Panc1 (cell line): ENCODE data around the gene B4GALT6.

Experiments
- POLR2AphosphoS5 ChIP-seq: IDR thresholded peaks from 2 replicates; pipeline ENCODE4 v1.6.1; 2012; ENCODE audit warnings: mild to moderate bottlenecking, low read depth, low read length, moderate library complexity
- TF ChIP-seq, protein P1 (sequence below): fragments of 450-650 bp; IDR thresholded peaks from 2 replicates; pipeline ENCODE4 v1.5.1; 2017; ENCODE audit warnings: mild to moderate bottlenecking
- TF ChIP-seq, protein P2 (sequence below), 2 experiments: IDR thresholded peaks; 2 replicates each; pipeline ENCODE4 v1.6.1; 2011 to 2012; ENCODE audit warnings: low read depth in 2 of 2, control low read depth in 1 of 2, low read length in 1 of 2, mild to moderate bottlenecking in 1 of 2, moderate library complexity in 1 of 2; ENCODE audit not compliant: insufficient read depth in 1 of 2

DNA sequence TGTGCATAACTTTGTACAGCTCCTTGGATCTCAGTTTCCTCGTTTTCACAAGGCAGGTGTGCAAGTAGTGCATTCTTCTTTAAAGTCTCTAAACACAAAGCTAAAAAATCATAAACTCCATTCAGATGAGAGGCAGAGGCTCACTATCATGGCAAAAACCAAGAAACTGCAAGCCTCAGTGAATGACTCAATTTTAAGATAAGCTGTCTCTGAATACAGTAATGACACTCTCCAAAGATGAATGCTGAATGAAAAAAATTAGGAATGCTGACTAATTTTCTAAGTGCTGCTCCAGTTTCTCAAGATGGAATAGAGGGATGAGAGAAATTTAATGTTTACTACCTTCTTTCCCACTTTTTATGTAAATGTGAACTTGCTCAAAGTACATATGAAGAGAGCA is 17.2 kb downstream of the B4GALT6 start:
- TF ChIP-seq, protein P1, sequence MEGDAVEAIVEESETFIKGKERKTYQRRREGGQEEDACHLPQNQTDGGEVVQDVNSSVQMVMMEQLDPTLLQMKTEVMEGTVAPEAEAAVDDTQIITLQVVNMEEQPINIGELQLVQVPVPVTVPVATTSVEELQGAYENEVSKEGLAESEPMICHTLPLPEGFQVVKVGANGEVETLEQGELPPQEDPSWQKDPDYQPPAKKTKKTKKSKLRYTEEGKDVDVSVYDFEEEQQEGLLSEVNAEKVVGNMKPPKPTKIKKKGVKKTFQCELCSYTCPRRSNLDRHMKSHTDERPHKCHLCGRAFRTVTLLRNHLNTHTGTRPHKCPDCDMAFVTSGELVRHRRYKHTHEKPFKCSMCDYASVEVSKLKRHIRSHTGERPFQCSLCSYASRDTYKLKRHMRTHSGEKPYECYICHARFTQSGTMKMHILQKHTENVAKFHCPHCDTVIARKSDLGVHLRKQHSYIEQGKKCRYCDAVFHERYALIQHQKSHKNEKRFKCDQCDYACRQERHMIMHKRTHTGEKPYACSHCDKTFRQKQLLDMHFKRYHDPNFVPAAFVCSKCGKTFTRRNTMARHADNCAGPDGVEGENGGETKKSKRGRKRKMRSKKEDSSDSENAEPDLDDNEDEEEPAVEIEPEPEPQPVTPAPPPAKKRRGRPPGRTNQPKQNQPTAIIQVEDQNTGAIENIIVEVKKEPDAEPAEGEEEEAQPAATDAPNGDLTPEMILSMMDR = no peak
- TF ChIP-seq, protein P2, sequence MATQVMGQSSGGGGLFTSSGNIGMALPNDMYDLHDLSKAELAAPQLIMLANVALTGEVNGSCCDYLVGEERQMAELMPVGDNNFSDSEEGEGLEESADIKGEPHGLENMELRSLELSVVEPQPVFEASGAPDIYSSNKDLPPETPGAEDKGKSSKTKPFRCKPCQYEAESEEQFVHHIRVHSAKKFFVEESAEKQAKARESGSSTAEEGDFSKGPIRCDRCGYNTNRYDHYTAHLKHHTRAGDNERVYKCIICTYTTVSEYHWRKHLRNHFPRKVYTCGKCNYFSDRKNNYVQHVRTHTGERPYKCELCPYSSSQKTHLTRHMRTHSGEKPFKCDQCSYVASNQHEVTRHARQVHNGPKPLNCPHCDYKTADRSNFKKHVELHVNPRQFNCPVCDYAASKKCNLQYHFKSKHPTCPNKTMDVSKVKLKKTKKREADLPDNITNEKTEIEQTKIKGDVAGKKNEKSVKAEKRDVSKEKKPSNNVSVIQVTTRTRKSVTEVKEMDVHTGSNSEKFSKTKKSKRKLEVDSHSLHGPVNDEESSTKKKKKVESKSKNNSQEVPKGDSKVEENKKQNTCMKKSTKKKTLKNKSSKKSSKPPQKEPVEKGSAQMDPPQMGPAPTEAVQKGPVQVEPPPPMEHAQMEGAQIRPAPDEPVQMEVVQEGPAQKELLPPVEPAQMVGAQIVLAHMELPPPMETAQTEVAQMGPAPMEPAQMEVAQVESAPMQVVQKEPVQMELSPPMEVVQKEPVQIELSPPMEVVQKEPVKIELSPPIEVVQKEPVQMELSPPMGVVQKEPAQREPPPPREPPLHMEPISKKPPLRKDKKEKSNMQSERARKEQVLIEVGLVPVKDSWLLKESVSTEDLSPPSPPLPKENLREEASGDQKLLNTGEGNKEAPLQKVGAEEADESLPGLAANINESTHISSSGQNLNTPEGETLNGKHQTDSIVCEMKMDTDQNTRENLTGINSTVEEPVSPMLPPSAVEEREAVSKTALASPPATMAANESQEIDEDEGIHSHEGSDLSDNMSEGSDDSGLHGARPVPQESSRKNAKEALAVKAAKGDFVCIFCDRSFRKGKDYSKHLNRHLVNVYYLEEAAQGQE (IDR thresholded peaks at IDR 0.05; ENCODE audit: insufficient read depth in 1 of 2, low read depth in 2 of 2, low read length in 1 of 2) = no peak
- no peak for TF ChIP-seq POLR2AphosphoS5
